ENCODE measurements around the gene CGB1. TPM values are rescaled to one million over a fixed set of nuclear protein-coding genes. Genes with fewer than 3 reads are reported as not detected.
"Not testable (repeated sequence)": the region's sequence is repeated elsewhere in the genome, so short reads cannot be mapped to it uniquely, and the experiment has no call there.

CGB1 gene
- not detected for total RNA-seq

DNA sequence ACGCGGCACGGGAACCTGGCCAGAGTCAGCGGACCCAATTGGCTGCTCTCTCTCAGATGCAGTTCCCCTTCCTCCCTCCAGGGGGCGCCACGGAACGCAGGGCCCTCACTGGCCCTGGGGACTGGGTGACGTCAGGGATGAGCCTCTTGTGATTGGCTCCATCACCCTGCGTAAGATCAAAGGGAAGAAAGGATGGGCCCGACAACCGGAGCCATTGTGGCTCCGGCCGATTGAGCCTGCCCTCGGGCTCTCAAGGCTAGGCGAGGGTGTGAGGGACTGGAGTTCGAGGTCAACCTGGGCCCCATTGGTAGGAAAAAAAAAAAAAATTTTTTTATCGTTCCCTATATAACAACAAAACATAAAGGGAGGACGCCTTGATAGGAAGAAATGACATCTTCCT, at the start of gene CGB1:
Gene CGB1, minus strand, starts transcription at position 81 of the 400 bp plus-strand sequence. CDS start 184 bp downstream, outside the sequence.
- DNase-seq = not testable (repeated sequence)

DNA sequence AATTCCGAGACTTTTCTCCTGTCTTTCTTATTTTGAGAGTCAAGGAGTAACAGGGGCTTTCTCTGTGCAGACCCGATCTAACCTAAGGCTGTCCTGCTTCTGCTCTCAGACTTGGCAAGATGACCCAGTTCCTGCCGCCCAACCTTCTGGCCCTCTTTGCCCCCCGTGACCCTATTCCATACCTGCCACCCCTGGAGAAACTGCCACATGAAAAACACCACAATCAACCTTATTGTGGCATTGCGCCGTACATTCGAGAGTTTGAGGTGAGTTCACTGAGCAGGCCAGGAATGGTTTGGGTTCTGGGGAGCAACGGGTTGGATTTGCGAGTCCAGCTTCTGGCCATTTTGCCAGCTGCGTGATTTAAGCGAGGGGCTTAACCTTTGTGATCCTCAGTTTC, 49.6 kb upstream of the CGB1 start:
- no peak for DNase-seq

DNA sequence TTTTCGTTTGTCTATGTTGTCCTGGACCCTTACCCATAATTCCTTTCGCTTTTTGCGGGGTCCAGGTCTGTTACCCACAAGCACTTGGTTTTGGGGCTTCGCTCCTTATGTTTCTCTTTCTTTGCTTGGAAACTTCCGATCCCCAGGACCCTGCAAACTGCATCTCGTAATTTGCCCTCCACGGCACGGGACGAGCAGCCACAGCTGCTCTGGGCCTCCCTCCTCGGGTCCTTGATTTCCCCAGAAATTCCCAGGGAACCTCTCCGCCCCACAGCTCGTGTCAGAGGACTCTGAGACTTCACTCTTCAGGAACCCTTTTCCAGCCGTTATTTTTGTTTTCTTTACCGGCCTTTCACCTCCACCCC, 49.2 kb upstream of the CGB1 start:
- DNase-seq = no peak

DNA sequence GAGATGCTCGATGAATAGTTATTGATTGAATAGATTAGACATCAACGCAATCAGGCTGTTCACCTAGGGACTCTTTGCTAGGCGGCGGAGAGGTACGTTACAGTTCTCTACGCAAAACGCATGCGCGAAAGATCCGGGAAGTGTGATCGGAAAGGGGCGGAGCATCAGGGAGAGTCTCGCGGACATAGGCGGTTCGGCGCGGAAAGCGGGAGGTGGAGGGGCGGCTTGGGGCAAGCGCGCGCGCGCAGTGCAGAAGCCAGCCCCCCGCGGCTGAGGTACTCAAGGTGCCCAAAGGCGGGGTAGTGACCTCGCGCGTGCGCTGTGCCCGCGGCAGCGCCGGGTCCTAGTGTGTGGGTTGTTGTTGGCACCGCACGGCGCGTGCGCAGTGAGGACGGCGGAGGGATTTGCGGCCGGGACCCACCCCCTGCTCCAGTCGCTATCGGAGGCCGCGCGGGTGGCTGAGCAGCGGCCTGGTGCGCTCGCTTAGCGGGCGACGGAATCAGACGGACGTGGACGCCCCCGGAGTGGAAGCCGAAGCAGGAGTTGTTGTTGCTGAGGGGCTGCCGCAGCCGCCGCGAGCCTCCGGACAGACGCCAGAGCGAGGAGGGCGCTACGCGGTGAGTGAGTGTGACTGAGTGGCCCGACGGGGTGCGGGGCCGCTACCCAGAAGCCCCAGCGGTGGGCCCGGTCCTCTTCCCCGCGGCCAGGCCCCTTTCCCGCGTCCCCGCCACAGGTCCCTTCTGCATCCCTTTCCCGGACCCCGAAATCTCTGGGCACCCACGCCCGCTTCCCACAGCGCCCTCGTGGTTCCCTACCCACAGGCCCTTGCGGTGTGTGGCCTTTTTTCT, 48.5 kb upstream of the CGB1 start, which contains the start of gene SNRNP70:
Gene SNRNP70, plus strand, starts transcription at position 432 of the 848 bp plus-strand sequence. CDS start 964 bp downstream, outside the sequence.
- DNase-seq = peak; percentile 99

DNA sequence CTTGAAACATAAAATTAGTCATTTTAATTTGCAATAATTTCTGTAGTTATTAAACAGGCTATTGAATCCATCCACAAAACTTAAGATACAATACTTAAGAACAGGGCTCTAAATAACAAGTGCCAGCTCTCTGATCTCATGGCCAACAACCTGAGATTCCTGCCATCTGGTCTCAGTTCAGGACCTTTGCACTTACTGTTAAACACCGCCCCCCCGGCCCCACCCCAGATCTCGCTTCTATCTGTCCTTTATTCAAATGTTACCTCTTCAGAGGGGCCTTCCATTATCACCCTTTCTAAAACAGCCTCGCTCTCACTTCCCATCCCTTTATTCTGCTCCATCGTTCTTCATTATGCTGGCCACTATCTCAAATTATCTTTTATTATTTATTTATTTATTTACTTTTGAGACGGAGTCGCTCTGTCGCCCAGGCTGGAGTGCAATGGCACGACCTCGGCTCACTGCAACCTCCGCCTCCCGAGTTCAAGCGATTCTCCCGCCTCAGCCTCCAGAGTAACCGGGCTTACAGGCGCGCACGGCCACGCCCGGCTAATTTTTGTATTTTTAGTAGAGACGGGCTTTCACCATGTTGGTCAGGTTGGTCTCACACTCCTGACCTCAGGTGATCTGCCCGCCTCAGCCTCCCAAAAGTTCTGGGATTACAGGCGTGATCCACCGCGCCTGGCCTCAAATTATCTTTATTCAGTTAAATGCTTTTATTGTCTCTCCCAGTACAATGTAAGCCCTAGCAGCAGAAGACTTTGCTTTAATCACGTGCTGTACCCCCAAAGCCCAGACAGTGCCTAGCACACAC, 47.7 kb upstream of the CGB1 start:
- DNase-seq = no peak

DNA sequence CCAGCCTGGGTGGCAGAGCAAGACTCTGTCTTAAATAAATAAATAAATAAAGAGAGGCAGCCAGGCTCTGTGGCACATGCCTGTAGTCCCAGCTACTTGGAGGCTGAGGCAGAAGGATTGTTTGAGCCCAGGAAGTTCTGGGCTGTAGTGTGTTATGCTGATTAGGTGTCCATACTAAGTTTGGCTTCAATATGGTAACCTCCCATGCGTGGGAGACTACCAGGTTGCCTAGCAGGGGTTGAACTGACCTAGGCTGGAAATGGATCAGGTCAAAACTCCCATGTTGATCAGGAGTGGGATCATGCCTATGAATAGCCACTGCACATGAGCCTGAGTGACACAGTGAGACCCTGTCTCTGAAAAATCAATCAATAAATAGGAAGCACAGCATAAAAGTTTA, 44.6 kb upstream of the CGB1 start:
- DNase-seq = no peak

DNA sequence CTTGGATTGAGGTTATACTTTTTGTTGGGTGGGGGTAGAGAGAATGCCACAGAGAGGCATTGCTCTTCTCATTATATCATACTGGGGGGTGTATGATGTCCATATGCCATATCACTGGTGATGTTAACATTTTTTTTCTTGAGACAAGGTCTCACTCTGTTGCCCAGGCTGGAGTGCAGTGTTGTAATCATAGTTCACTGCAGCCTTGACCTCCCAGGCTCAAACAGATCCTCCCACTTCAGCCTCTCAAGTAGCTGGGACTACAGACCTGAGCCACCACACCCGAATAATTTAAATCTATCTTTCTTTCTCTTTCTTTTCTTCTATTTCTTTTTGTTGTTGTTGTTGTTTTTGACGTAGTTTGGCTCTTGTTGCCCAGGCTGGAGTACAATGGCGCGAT, 43.7 kb upstream of the CGB1 start:
- no peak for DNase-seq

DNA sequence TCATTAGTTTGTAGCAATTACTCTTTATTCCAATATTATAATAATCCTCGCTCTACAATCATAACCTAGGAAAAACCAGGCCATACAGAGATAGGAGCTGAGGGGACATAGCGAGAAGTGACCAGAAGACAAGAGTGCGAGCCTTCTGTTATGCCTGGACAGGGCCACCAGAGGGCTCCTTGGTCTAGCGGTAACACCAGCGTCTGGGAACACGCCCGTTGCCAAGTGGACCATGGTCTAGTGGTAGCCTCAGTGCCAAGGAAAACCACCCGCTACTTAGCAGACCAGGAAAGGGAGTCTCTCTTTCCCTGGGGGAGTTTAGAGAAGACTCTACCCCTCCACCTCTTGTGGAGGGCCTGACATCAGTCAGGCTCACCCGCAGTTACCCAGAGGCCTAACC, 38.2 kb upstream of the CGB1 start:
- not testable (repeated sequence) for DNase-seq

DNA sequence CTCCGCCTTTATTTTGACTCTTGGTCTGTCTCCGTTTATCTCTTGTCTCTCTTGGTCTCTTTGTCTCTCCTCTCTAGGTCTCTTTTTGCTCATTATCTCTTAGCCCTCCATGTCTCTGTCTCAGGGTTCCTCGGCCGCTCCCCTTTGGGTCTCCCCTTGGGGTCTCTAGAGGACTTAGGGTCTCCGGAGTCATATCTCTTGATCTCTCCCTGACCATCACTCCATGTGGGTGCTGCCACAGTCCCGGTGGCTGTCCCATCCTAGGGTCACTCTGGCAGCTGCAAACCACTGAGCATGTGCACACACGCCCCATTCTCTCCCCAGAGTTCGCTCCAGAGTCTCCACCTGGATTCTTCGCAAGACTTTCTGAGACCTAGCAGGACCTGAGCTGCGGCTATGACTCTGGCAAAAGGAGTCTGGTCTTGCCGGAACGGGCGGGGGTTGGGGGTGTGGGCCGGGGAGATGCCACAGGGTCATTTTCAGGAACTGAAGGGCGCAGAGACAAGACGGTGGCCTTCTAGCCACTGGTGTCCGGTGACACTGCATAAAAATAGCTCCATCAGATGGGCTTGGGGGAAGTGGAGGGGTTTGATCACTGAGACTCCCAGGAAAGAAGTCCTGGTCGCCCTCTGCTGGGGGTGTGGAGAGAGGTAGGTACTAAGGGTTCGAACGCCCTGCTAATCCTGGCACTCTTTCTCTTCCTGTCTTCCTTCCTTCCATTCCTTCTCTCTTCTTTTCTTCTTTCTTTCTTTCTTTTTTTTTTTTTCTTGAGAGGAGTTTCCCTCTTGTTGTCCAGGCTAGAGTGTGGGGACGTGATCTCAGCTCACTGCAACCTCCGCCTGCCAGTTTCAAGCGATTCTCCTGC, 37.1 kb upstream of the CGB1 start:
- DNase-seq = no peak

DNA sequence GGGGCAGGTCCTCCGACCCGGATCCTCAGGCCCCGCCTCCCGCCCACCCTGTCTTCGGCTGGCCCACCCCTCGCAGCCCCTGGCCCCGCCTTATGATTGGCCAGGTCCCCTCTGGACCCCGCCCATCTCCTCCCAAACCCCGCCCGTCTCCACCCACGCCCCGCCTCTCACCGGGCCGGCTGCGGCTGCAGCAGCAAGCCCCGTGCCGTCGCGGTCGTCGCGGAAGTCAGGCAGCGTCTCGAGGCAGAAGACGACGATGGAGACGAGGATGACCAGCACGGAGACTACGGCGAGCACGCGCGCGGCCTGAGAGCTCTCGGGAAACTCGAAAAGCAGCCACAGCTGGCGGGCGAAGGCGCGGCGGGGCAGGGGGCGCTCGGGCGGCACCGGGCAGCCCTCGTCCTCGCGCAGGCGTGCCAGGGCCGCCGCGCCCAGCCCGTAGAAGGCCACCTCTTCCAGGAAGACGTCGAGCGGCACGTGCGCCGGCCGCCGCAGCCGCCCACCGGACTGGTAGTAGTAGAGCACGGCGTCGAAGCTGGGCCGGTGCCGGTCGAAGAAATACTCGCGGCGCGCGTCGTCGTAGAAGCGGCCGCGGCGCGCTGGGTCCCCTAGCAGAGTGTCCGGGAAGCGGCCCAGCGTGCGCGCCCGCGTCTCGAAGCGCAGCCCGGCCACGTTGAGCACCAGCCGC, 35.3 kb upstream of the CGB1 start:
- no peak for DNase-seq

DNA sequence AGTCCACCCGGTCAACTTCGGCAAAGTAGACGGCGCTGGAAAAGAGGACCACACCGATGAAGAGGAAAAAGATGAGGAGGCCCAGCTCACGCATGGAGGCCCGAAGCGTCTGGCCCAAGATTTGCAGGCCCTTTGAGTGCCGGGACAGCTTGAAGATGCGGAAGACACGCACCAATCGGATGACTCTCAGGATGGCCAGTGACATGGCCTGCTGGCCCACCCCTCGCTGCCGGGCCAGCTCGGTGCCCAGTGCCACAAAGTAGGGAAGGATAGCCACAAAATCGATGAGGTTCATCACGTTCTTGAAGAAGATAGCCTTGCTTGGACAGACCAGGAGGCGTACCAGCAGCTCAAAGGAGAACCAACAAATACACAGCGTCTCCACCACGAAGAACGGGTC, 33.7 kb upstream of the CGB1 start:
- DNase-seq = no peak

DNA sequence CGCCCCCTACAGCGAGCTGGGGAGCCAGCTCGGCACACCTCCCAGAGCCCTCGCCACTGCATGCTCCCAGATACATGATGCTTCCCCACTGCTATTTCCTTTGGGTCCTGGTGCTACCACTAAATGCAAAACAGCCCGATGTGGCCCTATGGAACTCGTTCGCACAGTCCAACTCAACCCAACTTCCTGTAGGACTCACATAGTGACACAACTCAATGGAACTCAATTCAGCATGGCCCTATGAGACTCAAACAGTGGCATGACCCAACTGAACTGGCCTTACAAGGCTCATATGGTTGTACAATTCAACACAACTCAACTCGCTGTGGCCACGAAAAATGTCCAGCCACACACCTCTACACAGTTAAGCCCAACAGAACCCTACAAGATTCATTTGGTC, 32.3 kb upstream of the CGB1 start:
- DNase-seq = no peak

DNA sequence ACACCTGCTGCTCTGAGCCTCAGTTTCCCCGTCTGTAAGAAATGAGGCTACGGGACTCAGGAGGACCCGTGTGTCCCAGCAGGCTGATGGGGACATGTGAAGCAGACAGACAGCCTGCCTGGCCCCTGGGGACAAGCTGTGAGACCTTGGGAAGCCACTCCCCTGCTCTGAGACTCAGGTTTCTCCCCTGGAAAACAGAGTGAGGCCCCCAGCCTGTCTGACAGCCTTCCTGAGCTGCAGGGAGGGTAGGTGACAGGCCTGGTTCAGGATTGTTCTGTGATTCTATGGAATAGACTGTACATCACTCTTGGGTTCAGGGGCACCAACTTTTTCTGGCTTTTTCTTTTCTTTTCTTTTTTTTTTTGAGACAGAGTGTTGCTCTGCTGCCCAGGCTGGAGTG, 30.9 kb upstream of the CGB1 start:
- no peak for DNase-seq

DNA sequence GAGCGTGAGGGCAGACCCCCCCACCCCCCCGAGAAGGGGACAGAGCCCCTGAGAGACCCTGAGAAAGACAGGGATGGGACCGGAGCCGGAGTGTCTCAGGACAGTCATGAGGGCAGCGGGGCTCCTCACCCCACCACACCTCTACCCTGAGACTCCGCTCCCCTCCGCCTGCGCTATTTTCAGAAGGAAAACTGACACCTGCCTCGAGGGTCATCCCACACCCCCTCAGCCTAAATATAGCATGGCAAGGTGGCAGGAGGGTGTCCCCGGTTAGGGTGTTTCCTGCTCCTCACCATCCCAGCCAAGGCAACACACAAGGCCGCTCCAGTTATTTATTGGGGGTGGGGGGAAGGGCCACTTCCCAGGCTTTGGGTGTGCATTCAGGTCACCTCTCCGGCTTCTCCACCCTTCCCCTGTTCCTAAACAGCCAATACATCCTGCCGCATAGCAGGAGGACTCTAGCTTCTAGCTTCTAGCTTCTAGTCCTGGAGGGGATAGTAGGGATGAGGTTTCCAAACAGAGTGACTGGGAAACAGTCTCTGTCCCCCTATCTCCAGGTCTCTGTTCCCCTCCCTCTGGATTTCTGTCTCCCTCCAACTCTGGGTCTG, 29.3 kb upstream of the CGB1 start:
- DNase-seq = no peak

DNA sequence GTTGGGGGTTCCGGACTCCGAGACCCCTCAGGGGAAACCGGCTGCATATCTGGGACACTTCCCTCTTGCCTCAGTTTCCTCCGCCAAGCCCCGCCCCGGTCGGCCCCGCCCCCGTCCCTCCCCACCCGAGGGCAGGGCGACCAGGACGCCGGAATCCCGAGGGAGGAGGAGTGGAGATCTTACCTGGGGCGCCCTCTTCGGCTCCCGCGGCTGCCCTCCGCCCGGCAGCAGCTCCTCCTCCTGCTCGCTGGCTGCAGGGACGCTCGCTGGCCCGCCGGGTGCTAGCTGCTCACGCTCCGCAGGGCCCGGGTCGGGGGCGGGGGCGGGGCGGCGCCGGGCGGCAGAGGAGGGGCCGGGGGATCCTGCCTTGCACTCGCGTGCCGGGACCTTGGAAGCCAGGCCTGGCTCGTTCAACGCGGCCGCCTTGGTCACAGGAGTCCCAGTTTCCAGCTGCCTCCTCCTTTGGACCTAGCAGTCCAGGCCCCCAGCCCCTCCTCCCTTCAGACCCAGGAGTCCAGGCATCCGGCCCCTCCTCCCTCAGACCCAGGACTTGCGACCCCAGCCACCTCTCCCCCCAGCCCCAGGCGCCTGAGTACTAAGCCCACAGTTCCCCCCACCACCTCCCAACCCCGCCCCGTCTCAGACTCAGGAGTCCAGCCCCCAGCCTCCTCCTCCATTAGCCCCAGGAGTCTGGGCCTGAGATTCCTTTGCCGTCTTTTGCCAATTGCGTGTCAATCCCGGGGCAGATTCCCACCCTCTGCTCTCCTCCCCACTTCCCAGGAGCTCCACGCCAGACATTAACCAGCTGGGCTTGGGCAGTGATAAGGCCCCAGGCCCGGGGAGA, 28.3 kb upstream of the CGB1 start, which contains the start of gene NTF4:
Gene NTF4, minus strand, starts transcription at position 51 of the 844 bp plus-strand sequence. CDS start 2,821 bp downstream, outside the sequence.
- no peak for DNase-seq

DNA sequence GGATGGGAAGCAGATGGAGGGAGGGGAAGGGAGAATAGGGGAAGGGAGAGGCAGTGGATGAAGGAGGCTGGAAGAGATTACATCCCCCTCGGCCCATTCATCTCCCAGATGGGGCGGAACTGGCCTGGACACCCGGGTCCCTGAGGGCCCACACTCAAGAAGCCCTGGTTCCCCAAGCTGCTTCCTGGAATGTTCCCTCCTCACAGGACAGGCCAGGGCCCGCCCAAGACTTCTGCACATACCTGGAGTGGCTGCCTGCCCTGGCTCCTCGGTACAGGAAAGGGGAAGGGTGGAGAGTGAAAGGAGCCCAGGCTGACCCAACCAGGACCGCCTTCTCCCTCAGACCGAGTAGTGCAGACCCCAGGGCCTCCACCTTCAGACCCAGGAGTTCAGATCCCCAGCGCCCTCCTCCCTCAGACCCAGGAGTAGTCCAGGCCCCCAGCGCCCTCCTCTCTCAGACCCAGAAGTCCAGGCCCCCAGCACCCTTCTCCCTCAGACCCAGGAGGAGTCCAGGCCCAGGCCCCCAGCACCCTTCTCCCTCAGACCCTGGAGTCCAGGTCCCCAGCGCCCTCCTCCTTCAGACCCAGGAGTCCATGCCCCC, 27.4 kb upstream of the CGB1 start:
- no peak for DNase-seq

DNA sequence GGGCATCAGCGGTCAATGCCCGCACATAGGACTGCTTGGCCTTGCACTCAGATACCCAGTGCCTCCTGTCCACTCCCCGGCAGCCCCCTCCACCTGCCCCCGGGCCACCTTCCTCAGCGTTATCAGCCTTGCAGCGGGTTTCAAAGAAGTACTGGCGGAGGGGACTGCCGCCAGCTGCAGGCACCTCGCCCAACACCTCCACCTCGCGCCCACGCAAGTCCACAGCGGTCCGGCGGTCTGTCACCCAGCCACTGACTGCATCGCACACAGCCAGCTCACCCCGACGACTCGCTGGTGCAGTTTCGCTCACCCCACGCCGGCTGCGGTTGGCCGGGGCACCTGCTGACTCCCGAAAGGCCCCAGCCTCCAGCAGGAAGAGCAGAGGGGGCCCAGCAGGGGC, 24.8 kb upstream of the CGB1 start:
- no peak for DNase-seq

DNA sequence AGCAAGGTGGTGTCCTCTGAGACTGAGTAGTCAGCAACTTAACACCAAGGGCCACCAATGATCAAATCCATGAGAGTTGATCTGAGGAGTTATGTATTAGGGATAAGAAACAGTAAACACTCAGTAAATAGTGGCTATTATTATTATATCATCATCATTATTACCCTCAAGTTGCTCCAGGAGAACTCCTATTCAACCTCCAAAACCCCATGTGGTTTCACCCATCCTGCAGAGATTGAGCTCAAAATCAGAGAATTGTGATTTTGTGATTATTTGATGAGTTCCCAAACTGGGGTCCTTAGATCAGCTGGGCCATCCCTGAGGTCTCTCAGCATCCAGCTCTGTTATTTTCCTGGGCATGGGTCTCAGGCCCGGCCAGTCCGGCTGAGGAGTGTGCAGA, 24.3 kb upstream of the CGB1 start:
- no peak for DNase-seq

DNA sequence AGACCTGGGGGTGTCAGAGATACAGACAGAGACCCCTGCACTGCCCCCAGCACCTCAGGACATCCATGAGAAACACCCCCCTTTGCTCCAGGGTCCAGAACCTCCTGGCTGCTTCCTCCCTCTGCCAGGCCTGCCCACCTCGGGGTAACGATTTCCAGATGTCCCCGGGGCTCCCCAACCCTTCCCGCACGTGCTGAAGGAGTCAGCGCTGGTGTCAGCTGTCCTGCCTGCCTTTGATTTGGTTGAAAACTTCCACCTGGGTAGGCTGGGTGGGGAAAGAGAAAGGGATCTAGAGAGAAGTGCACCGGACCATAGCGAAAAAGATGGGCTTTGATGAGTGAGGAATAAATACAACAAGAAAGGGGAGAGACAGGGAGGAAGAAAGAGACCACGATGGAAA, 22.4 kb upstream of the CGB1 start:
- DNase-seq = no peak

DNA sequence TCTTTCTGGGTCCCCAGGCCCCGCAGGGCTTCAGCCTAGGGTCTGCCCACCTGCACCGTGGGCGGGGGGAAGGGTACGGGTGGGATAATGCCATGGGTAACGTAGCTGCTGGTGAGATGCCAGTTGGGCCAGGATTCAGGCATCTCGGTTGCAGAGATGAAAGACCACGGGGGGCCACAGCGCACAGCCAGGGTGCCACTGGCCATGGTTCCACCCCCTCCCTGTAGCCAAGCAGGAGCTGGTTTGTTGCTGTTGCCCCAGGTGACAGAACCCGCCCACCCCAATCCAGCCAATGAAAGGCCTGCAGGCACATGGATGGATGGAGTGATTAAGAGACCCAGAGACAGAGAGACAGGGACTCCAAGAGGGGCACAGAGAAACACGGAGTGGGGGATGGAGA, 21.9 kb upstream of the CGB1 start:
- no peak for DNase-seq
